IMR-90 (cell line): ENCODE measurements around the gene ZNF385D. TPM values are rescaled to one million over a fixed set of nuclear protein-coding genes. Genes with fewer than 3 reads are reported as not detected.

Experiments used
- ATAC-seq: fragments of 200-7000 bp; cut with Tn5 transposase; 2 replicates; pipeline ENCODE4 v1.9.1; 2020; ENCODE audit warnings: low read depth, mild to moderate bottlenecking, moderate library complexity
- BruUV-seq: library from RNA; stranded (reverse); fragments of 400-500 nt; replicated peaks from 2 replicates; lab custom pipeline; 2021; lab: Mats Ljungman, UMichigan
- CTCF ChIA-PET: fragments of 300-600 bp; formaldehyde crosslinking; extraction: SDS; loops from one replicate; lab custom pipeline; 2021; ENCODE audit warnings: antibody characterized with exemption; lab: Yijun Ruan, JAX
- POLR2A ChIA-PET: fragments of 300-600 bp; sonication (Branson Sonifier 250); formaldehyde crosslinking; loops from one replicate; lab custom pipeline; 2022; ENCODE audit warnings: antibody characterized with exemption; ENCODE audit not compliant: unreplicated experiment; lab: Charles Lee
- DNase-seq: peaks from one replicate; pipeline ENCODE4 v3.0.0; 2013
- H2AFZ ChIP-seq: replicated peaks from 2 replicates; pipeline ENCODE3; 2013; ENCODE audit warnings: low read length, mild to moderate bottlenecking; ENCODE audit not compliant: poor library complexity
- H2AK5ac ChIP-seq: 2 replicates; pipeline ENCODE4 v1.6.1; 2013; ENCODE audit warnings: low read depth, low read length, inconsistent platforms
- H2AK9ac ChIP-seq: replicated peaks from 2 replicates; pipeline ENCODE3; 2013; ENCODE audit warnings: mild to moderate bottlenecking, low read depth, low read length, moderate library complexity; ENCODE audit not compliant: poor library complexity
- H2BK120ac ChIP-seq: 2 replicates; pipeline ENCODE4 v1.6.1; 2013; ENCODE audit warnings: low read depth, low read length, inconsistent platforms
- H2BK15ac ChIP-seq: 3 replicates; pipeline ENCODE4 v1.6.1; 2013; ENCODE audit warnings: low read depth, low read length, inconsistent platforms
- H2BK20ac ChIP-seq: 2 replicates; pipeline ENCODE4 v1.6.1; 2013; ENCODE audit warnings: low read depth, mild to moderate bottlenecking, inconsistent platforms, low read length, moderate library complexity
- H2BK5ac ChIP-seq: 2 replicates; pipeline ENCODE4 v1.6.1; 2013; ENCODE audit warnings: mild to moderate bottlenecking, low read depth, low read length, inconsistent platforms; ENCODE audit not compliant: poor library complexity, severe bottlenecking
- H3K14ac ChIP-seq: replicated peaks from 2 replicates; pipeline ENCODE4 v1.6.1; 2013; ENCODE audit warnings: low read depth, low read length, inconsistent platforms
- H3K18ac ChIP-seq: 2 replicates; pipeline ENCODE4 v1.6.1; 2013; ENCODE audit warnings: low read depth, low read length, control low read depth
- H3K23ac ChIP-seq: 2 replicates; pipeline ENCODE4 v1.6.1; 2013; ENCODE audit warnings: low read depth, low read length, inconsistent platforms
- H3K27ac ChIP-seq: 2 replicates; pipeline ENCODE4 v1.5.1; 2013; ENCODE audit warnings: mild to moderate bottlenecking, control low read depth, low read length; ENCODE audit not compliant: insufficient read depth
- H3K27me3 ChIP-seq: 2 replicates; pipeline ENCODE4 v1.6.1; 2013; ENCODE audit warnings: low read length; ENCODE audit not compliant: control insufficient read depth, insufficient read depth
- H3K36me3 ChIP-seq: 2 replicates; pipeline ENCODE4 v1.6.1; 2013; ENCODE audit warnings: low read length, mixed read lengths; ENCODE audit not compliant: control insufficient read depth, insufficient read depth
- H3K4ac ChIP-seq: 2 replicates; pipeline ENCODE4 v1.6.1; 2013; ENCODE audit warnings: low read depth, low read length, inconsistent platforms
- H3K4me1 ChIP-seq: 2 replicates; pipeline ENCODE4 v1.6.1; 2013; ENCODE audit warnings: low read length, mixed read lengths; ENCODE audit not compliant: control insufficient read depth, insufficient read depth
- H3K4me2 ChIP-seq: 2 replicates; pipeline ENCODE4 v1.6.1; 2013; ENCODE audit warnings: low read depth, mild to moderate bottlenecking, control low read depth, low read length, moderate library complexity
- H3K4me3 ChIP-seq: 2 replicates; pipeline ENCODE4 v1.5.1; 2013; ENCODE audit warnings: low read depth, mild to moderate bottlenecking, control low read depth, low read length, moderate library complexity; ENCODE audit not compliant: insufficient read depth
- H3K56ac ChIP-seq: 2 replicates; pipeline ENCODE4 v1.6.1; 2013; ENCODE audit warnings: low read length, inconsistent platforms; ENCODE audit not compliant: insufficient read depth; ENCODE audit errors: extremely low read depth
- H3K79me1 ChIP-seq, 2 experiments: 2 replicates each; pipeline ENCODE4 v1.6.1; 2013; ENCODE audit warnings: low read length in 2 of 2, inconsistent platforms in 1 of 2, low read depth in 1 of 2
- H3K9ac ChIP-seq: 2 replicates; pipeline ENCODE4 v1.6.1; 2013; ENCODE audit warnings: low read depth, low read length, control low read depth
- H3K9me1 ChIP-seq: 2 replicates; pipeline ENCODE4 v1.6.1; 2013; ENCODE audit warnings: low read length, inconsistent platforms; ENCODE audit not compliant: insufficient read depth
- H3K9me3 ChIP-seq: 2 replicates; pipeline ENCODE4 v1.6.1; 2013; ENCODE audit warnings: low read length; ENCODE audit not compliant: control insufficient read depth, insufficient read depth
- H4K20me1 ChIP-seq: 2 replicates; pipeline ENCODE4 v1.6.1; 2013; ENCODE audit warnings: low read length, inconsistent platforms; ENCODE audit not compliant: insufficient read depth
- H4K5ac ChIP-seq: 2 replicates; pipeline ENCODE4 v1.6.1; 2013; ENCODE audit warnings: mild to moderate bottlenecking, low read depth, low read length, control low read depth
- H4K8ac ChIP-seq, 2 experiments: 2 replicates each; pipeline ENCODE4 v1.6.1; 2013; ENCODE audit warnings: low read depth in 2 of 2, low read length in 2 of 2, control low read depth in 1 of 2, inconsistent platforms in 1 of 2
- H4K91ac ChIP-seq: 2 replicates; pipeline ENCODE4 v1.6.1; 2013; ENCODE audit warnings: low read depth, low read length, inconsistent platforms; ENCODE audit not compliant: insufficient read depth
- CEBPB ChIP-seq: IDR thresholded peaks from 2 replicates; pipeline ENCODE4 v1.6.1; 2012; ENCODE audit warnings: low read depth, low read length, improper control_type of control experiment
- CHD1 ChIP-seq: IDR thresholded peaks from 2 replicates; pipeline ENCODE4 v1.6.1; 2012; ENCODE audit warnings: low read depth, low read length, improper control_type of control experiment
- FOS ChIP-seq: fragments of 150-350 bp; IDR thresholded peaks from 2 replicates; pipeline ENCODE4 v1.6.1; 2016; ENCODE audit warnings: low read depth, low read length
- MAZ ChIP-seq: IDR thresholded peaks from 2 replicates; pipeline ENCODE4 v1.6.1; 2012; ENCODE audit warnings: low read depth, mild to moderate bottlenecking, low read length, improper control_type of control experiment, moderate library complexity, borderline replicate concordance
- NFE2L2 ChIP-seq: fragments of 150-350 bp; IDR thresholded peaks from 2 replicates; pipeline ENCODE4 v1.6.1; 2016; ENCODE audit warnings: low read depth, mild to moderate bottlenecking, low read length
- POLR2A ChIP-seq: IDR thresholded peaks from 2 replicates; pipeline ENCODE4 v1.6.1; 2012; ENCODE audit warnings: mild to moderate bottlenecking, low read depth, low read length
- RAD21 ChIP-seq: IDR thresholded peaks from 2 replicates; pipeline ENCODE4 v1.6.1; 2012; ENCODE audit warnings: low read length, improper control_type of control experiment
- RCOR1 ChIP-seq: IDR thresholded peaks from 2 replicates; pipeline ENCODE4 v1.6.1; 2012; ENCODE audit warnings: mild to moderate bottlenecking, low read length, improper control_type of control experiment; ENCODE audit not compliant: insufficient replicate concordance
- WGBS, 2 experiments: methylation state at CpG; one replicate each; pipeline versions ENCODE4 v1.1.5 to v1.1.7; 2013; ENCODE audit warnings: missing lambda C conversion rate in 2 of 2; ENCODE audit not compliant: insufficient read length in 1 of 2; ENCODE audit errors: extremely low coverage in 2 of 2; 5-methylcytosine and 5-hydroxymethylcytosine counted together
- dilution Hi-C: fragments of 300-500 bp; cut with HindIII; formaldehyde crosslinking; loops from one replicate; pipeline ENCODE4 v1.14.3; 2018; ENCODE audit warnings: low sequenced_read_pairs; ENCODE audit not compliant: unreplicated experiment
- in situ Hi-C: fragments of 300-500 bp; cut with MboI; formaldehyde crosslinking; loops from 3 replicates; pipeline ENCODE4 v1.14.3; 2019; ENCODE audit warnings: low sequenced_read_pairs, inconsistent platforms, mixed read lengths
- intact Hi-C: fragments of 100-400 bp; cut with micrococcal nuclease; formaldehyde crosslinking; loops from 2 replicates; pipeline ENCODE4 v1.10.0; 2022
- polyA plus RNA-seq, 3 experiments: library from polyadenylated mRNA; depleted of rRNA; stranded (reverse); fragments of >200 nt; gene quantifications; 2 replicates each; pipeline ENCODE4 v1.2.3, GENCODE V29; 2012; ENCODE audit warnings: low replicate concordance in 1 of 3
- total RNA-seq: library from RNA; depleted of rRNA; stranded (reverse); fragments of >200 nt; gene quantifications from 2 replicates; pipeline ENCODE4 v1.2.3, GENCODE V29; 2012
- TF ChIP-seq, protein P1 (sequence below): fragments of 150-350 bp; IDR thresholded peaks from 2 replicates; pipeline ENCODE4 v1.6.1; 2016; ENCODE audit warnings: low read depth, mild to moderate bottlenecking, low read length, moderate library complexity, borderline replicate concordance
- TF ChIP-seq, protein P2 (sequence below): conservative IDR thresholded peaks from 2 replicates; pipeline ENCODE4 v1.5.1; 2012; ENCODE audit warnings: mild to moderate bottlenecking, low read depth, low read length, improper control_type of control experiment
- TF ChIP-seq, protein P3 (sequence below): fragments of 150-350 bp; IDR thresholded peaks from 2 replicates; pipeline ENCODE4 v1.6.1; 2017; ENCODE audit warnings: mild to moderate bottlenecking, antibody characterized with exemption, low read length, low read depth

Gene ZNF385D
- total and polyA plus RNA-seq, 2 of the 4 experiments (the other 2 are of a cell fraction): 0.18 to 2.4 TPM

DNA sequence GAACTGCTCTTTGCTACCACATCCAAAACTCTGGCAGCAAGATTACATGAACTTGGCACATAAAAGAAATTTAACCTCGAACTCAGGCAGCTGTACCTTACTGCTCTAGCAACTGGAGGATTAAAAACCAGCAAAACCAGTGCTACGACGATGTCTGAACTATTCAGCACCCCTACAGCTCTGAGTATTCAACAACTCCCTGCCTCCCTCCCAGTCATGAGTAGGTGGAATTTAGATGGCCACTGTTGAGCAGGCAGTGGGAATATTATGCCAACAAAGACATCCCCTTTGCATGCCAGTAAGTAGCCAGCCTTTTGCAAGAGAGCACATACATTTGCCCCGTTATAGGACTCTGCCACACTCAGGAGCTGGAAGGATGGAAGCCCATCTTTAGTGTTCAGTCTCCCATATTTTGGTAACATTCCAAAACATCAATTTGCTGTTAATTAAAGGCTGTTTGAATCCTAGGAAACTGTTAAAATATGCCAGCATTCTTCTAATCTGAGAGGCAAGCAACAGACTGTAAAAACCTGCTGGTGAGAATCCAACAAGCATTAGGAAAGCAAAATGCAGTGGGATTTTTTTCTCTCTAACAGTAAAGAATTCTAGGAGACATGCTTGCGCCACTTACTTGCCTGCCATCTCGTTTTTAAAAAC is 85.4 kb downstream of the ZNF385D start:
- in situ Hi-C loops: no loop called here
- no peak for DNase-seq
- dilution Hi-C loops: no loop called here

More for the DNA sequence above, 85.4 kb downstream of the ZNF385D start:
- no peak overlapping the region for H3K14ac ChIP-seq
- no peak overlapping the region for H2BK20ac ChIP-seq
- no peak overlapping the region for H2AK9ac ChIP-seq
- TF ChIP-seq CEBPB (no peak), CHD1 (no peak), POLR2A (no peak), FOS (no peak), RCOR1 (no peak), NFE2L2 (no peak), RAD21 (no peak), MAZ (no peak)
- TF ChIP-seq, protein P1, sequence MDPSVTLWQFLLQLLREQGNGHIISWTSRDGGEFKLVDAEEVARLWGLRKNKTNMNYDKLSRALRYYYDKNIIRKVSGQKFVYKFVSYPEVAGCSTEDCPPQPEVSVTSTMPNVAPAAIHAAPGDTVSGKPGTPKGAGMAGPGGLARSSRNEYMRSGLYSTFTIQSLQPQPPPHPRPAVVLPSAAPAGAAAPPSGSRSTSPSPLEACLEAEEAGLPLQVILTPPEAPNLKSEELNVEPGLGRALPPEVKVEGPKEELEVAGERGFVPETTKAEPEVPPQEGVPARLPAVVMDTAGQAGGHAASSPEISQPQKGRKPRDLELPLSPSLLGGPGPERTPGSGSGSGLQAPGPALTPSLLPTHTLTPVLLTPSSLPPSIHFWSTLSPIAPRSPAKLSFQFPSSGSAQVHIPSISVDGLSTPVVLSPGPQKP: no peak
- TF ChIP-seq, protein P2, sequence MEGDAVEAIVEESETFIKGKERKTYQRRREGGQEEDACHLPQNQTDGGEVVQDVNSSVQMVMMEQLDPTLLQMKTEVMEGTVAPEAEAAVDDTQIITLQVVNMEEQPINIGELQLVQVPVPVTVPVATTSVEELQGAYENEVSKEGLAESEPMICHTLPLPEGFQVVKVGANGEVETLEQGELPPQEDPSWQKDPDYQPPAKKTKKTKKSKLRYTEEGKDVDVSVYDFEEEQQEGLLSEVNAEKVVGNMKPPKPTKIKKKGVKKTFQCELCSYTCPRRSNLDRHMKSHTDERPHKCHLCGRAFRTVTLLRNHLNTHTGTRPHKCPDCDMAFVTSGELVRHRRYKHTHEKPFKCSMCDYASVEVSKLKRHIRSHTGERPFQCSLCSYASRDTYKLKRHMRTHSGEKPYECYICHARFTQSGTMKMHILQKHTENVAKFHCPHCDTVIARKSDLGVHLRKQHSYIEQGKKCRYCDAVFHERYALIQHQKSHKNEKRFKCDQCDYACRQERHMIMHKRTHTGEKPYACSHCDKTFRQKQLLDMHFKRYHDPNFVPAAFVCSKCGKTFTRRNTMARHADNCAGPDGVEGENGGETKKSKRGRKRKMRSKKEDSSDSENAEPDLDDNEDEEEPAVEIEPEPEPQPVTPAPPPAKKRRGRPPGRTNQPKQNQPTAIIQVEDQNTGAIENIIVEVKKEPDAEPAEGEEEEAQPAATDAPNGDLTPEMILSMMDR: no peak
- TF ChIP-seq, protein P3, sequence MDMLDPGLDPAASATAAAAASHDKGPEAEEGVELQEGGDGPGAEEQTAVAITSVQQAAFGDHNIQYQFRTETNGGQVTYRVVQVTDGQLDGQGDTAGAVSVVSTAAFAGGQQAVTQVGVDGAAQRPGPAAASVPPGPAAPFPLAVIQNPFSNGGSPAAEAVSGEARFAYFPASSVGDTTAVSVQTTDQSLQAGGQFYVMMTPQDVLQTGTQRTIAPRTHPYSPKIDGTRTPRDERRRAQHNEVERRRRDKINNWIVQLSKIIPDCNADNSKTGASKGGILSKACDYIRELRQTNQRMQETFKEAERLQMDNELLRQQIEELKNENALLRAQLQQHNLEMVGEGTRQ: no peak
- no peaks in the 10 kb centered on the region for H3K79me1 ChIP-seq
- H4K8ac ChIP-seq: no peak overlapping the region
- no TSS peak for BruUV-seq
- no peak overlapping the region for H2AK5ac ChIP-seq
- no peak overlapping the region for H3K4ac ChIP-seq
- H3K36me3 ChIP-seq: no peaks in the 10 kb centered on the region
- no peak overlapping the region for H3K27ac ChIP-seq
- no peak overlapping the region for H3K23ac ChIP-seq
- no peak overlapping the region for H2BK5ac ChIP-seq
- H4K5ac ChIP-seq: no peak overlapping the region
- ATAC-seq: no peak
- intact Hi-C loops: no loop called here
- H3K4me2 ChIP-seq: no peak overlapping the region
- H3K56ac ChIP-seq: no peak overlapping the region
- H2BK120ac ChIP-seq: no peak overlapping the region
- H3K4me1 ChIP-seq: no peaks in the 10 kb centered on the region
- no peaks in the 10 kb centered on the region for H4K20me1 ChIP-seq
- H3K4me3 ChIP-seq: no peak overlapping the region
- WGBS, 2 experiments: no CpG with 5 or more reads among the region's 6 CpGs
- H2AFZ ChIP-seq: no peak overlapping the region
- H2BK15ac ChIP-seq: no peak overlapping the region
- no peaks in the 10 kb centered on the region for H3K27me3 ChIP-seq
- CTCF ChIA-PET: no interaction called here
- H3K9me3 ChIP-seq: no peaks in the 10 kb centered on the region
- no peak overlapping the region for H3K18ac ChIP-seq
- no peak overlapping the region for H4K91ac ChIP-seq
- no peaks in the 10 kb centered on the region for H3K9me1 ChIP-seq
- POLR2A ChIA-PET: no interaction called here
- no peak overlapping the region for H3K9ac ChIP-seq
